Measurements from ENCODE around the gene CRYL1. TPM values are rescaled to one million over a fixed set of nuclear protein-coding genes. Genes with fewer than 3 reads are reported as not detected.
A peak's percentile ranks its signal among the peaks of the same experiment; 100 is the strongest.

CRYL1 gene, protein sequence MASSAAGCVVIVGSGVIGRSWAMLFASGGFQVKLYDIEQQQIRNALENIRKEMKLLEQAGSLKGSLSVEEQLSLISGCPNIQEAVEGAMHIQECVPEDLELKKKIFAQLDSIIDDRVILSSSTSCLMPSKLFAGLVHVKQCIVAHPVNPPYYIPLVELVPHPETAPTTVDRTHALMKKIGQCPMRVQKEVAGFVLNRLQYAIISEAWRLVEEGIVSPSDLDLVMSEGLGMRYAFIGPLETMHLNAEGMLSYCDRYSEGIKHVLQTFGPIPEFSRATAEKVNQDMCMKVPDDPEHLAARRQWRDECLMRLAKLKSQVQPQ
- total RNA-seq: 10 to 100 TPM; 10.6 to 68.0 (median 50.2) TPM
- polyA plus RNA-seq: 10 to 100 TPM; 17.0 to 36.3 (median 22.4) TPM
- long read RNA-seq, donor 1, transcript CRYL1-201 (8 exons, 1,485 nt): major isoform, 10 of 11 reads
- long read RNA-seq, donor 1, partial matches to known transcripts: 0 of 11 reads
- long read RNA-seq, donor 1, other reads (novel, unspliced or antisense): 0 of 11 reads
- long read RNA-seq, donor 2, partial matches to known transcripts: 0 of 5 reads
- long read RNA-seq, donor 2, other reads (novel, unspliced or antisense): 0 of 5 reads
- long read RNA-seq, donor 3, transcript CRYL1-201 (8 exons, 1,485 nt): major isoform, 5 of 5 reads
- long read RNA-seq, donor 3, partial matches to known transcripts: 0 of 5 reads
- long read RNA-seq, donor 3, other reads (novel, unspliced or antisense): 0 of 5 reads
- long read RNA-seq, donor 4, transcript CRYL1-201 (8 exons, 1,485 nt): major isoform, 41 of 50 reads
- long read RNA-seq, donor 4, partial matches to known transcripts: 0 of 50 reads
- long read RNA-seq, donor 4, other reads (novel, unspliced or antisense): 4 of 50 reads
- long read RNA-seq, donor 5, transcript CRYL1-209 (7 exons, 1,331 nt): minor isoform, 7 of 93 reads
- long read RNA-seq, donor 5, transcript CRYL1-201 (8 exons, 1,485 nt): major isoform, 76 of 93 reads
- long read RNA-seq, donor 5, partial matches to known transcripts: 3 of 93 reads
- long read RNA-seq, donor 5, other reads (novel, unspliced or antisense): 7 of 93 reads
- long read RNA-seq, donor 6, transcript CRYL1-201 (8 exons, 1,485 nt): major isoform, 25 of 34 reads
- long read RNA-seq, donor 6, partial matches to known transcripts: 3 of 34 reads
- long read RNA-seq, donor 6, other reads (novel, unspliced or antisense): 3 of 34 reads
- long read RNA-seq, donor 7: 0 reads
- long read RNA-seq, donor 8, transcript CRYL1-201 (8 exons, 1,485 nt): major isoform, 5 of 5 reads
- long read RNA-seq, donor 8, partial matches to known transcripts: 0 of 5 reads
- long read RNA-seq, donor 8, other reads (novel, unspliced or antisense): 0 of 5 reads
- long read RNA-seq, donor 9, transcript CRYL1-201 (8 exons, 1,485 nt): major isoform, 7 of 7 reads
- long read RNA-seq, donor 9, partial matches to known transcripts: 0 of 7 reads
- long read RNA-seq, donor 9, other reads (novel, unspliced or antisense): 0 of 7 reads
- long read RNA-seq, donor 10, partial matches to known transcripts: 0 of 4 reads
- long read RNA-seq, donor 10, other reads (novel, unspliced or antisense): 0 of 4 reads

- peak; percentile 72 to 88 (median 79) for DNase-seq
- peak within 1 kb of the TSS; percentile 49 to 97 (median 83) for H3K27ac ChIP-seq
- TF ChIP-seq POLR2A (IDR thresholded peaks at IDR 0.05): peak; percentile 33 to 60
- TF ChIP-seq, protein P1, sequence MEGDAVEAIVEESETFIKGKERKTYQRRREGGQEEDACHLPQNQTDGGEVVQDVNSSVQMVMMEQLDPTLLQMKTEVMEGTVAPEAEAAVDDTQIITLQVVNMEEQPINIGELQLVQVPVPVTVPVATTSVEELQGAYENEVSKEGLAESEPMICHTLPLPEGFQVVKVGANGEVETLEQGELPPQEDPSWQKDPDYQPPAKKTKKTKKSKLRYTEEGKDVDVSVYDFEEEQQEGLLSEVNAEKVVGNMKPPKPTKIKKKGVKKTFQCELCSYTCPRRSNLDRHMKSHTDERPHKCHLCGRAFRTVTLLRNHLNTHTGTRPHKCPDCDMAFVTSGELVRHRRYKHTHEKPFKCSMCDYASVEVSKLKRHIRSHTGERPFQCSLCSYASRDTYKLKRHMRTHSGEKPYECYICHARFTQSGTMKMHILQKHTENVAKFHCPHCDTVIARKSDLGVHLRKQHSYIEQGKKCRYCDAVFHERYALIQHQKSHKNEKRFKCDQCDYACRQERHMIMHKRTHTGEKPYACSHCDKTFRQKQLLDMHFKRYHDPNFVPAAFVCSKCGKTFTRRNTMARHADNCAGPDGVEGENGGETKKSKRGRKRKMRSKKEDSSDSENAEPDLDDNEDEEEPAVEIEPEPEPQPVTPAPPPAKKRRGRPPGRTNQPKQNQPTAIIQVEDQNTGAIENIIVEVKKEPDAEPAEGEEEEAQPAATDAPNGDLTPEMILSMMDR (IDR thresholded peaks at IDR 0.05): no peak
- intact Hi-C loops (cut with DNase I): no loop called here
- H3K4me3 ChIP-seq: peak within 1 kb of the TSS; percentile 72 to 95 (median 82)
- H3K36me3 ChIP-seq (replicated peaks in 1 of 2): no peaks in the 10 kb centered on the region
- no peaks in the 10 kb centered on the region for H3K9me3 ChIP-seq (replicated peaks in 1 of 3)
- peaks cover 0 to 6% of the 10 kb centered on the region in 2 donors for H3K4me1 ChIP-seq (replicated peaks in 1 of 2)
- WGBS, 4 donors: 0% methylated on average over 10 to 89 of the region's 89 CpGs
- H3K27me3 ChIP-seq: no peaks in the 10 kb centered on the region
Observed at GRCh38 chr13:20525601-20526544, at the start of gene CRYL1. CRYL1 (minus strand) TSS chr13:20525857; CDS start chr13:20525794, 63 bp downstream.

- no peak for DNase-seq
- 40 to 49% (median 46%) methylated on average over 2 of the region's 2 CpGs for WGBS, 4 donors
- no peak overlapping the region for H3K4me3 ChIP-seq
- no peaks in the 10 kb centered on the region for H3K4me1 ChIP-seq (replicated peaks in 1 of 2)
- H3K9me3 ChIP-seq (replicated peaks in 1 of 3): no peaks in the 10 kb centered on the region
- TF ChIP-seq POLR2A (IDR thresholded peaks at IDR 0.05): no peak
- TF ChIP-seq, protein P1 (IDR thresholded peaks at IDR 0.05): no peak
- no peaks in the 10 kb centered on the region for H3K36me3 ChIP-seq (replicated peaks in 1 of 2)
- no peaks in the 10 kb centered on the region for H3K27me3 ChIP-seq
- H3K27ac ChIP-seq: peak overlapping the region in 1 of 5 donors; percentile 37
- intact Hi-C loops (cut with DNase I): no loop called here
Observed at GRCh38 chr13:20573636-20574035, 48.0 kb upstream of the CRYL1 start.

DNA sequence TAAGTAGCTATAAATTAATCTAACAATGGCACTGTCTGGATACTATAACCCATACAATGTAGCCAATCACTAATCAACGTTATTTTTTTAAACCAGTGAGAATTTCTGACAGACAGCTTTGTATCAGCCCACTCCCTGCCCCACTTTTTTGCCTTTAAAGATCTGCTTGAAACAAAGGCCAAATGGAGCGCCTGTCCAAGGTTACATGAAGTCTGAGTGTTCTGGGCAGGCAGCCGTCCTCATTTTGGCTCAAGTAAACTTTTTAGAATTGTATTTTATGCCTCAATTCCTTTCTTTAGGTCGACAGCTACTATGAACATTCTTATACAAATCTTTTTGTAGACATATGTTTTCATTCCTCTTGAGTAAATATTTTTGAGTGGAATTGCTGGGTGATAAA lies 47.5 kb upstream of the CRYL1 start:
- no peaks in the 10 kb centered on the region for H3K9me3 ChIP-seq (replicated peaks in 1 of 3)
- H3K27me3 ChIP-seq: no peaks in the 10 kb centered on the region
- no peaks in the 10 kb centered on the region for H3K36me3 ChIP-seq (replicated peaks in 1 of 2)
- H3K4me1 ChIP-seq (replicated peaks in 1 of 2): peaks cover 0 to 3% of the 10 kb centered on the region in 2 donors
- WGBS, 4 donors: 41 to 46% (median 43%) methylated on average over 4 of the region's 4 CpGs
- intact Hi-C loops (cut with DNase I): no loop called here
- DNase-seq: peak in 5 of 7 donors; percentile 17 to 61 (median 50)
- TF ChIP-seq POLR2A (IDR thresholded peaks at IDR 0.05): no peak
- TF ChIP-seq, protein P1 (IDR thresholded peaks at IDR 0.05): no peak
- peak overlapping the region in 2 of 5 donors; percentile 37 to 43 for H3K27ac ChIP-seq
- no peak overlapping the region for H3K4me3 ChIP-seq

All from adrenal gland (tissue), 19 donors.